Loucy (cell line): ENCODE results near the gene MLLT10.

Source experiments
- H2AFZ ChIP-seq: fragments of 200-600 bp; sonication (generic); 2 replicates; pipeline ENCODE4 v1.6.0; 2016; ENCODE audit warnings: antibody characterized with exemption, mild to moderate bottlenecking, low read length, moderate library complexity
- H3F3A ChIP-seq: fragments of 200-600 bp; 2 replicates; pipeline ENCODE4 v1.6.0; 2016; ENCODE audit warnings: antibody characterized with exemption, low read depth, mild to moderate bottlenecking
- H3K27me3 ChIP-seq: fragments of 200-600 bp; sonication (generic); 2 replicates; pipeline ENCODE4 v1.6.1; 2014; ENCODE audit warnings: low read length, mild to moderate bottlenecking; ENCODE audit not compliant: insufficient read depth, poor library complexity, severe bottlenecking
- H3K36me3 ChIP-seq: fragments of 200-600 bp; sonication (generic); 2 replicates; pipeline ENCODE4 v1.6.1; 2016; ENCODE audit warnings: low read length; ENCODE audit not compliant: insufficient read depth
- H3K4me1 ChIP-seq: fragments of 200-600 bp; sonication (generic); 2 replicates; pipeline ENCODE4 v1.5.1; 2014; ENCODE audit warnings: low read length, mild to moderate bottlenecking; ENCODE audit not compliant: insufficient read depth, poor library complexity, severe bottlenecking
- H3K4me2 ChIP-seq: fragments of 200-600 bp; sonication (generic); 2 replicates; pipeline ENCODE4 v1.6.0; 2014; ENCODE audit warnings: antibody characterized with exemption, low read length, low read depth, mild to moderate bottlenecking; ENCODE audit not compliant: poor library complexity, severe bottlenecking
- H3K4me3 ChIP-seq: fragments of 200-600 bp; sonication (generic); 2 replicates; pipeline ENCODE4 v1.5.1; 2014; ENCODE audit warnings: low read length, mild to moderate bottlenecking, mixed read lengths; ENCODE audit not compliant: poor library complexity, severe bottlenecking
- H3K79me2 ChIP-seq: fragments of 200-600 bp; sonication (generic); 2 replicates; pipeline ENCODE4 v1.6.1; 2014; ENCODE audit warnings: low read length; ENCODE audit not compliant: insufficient read depth
- H3K9ac ChIP-seq: fragments of 200-600 bp; sonication (generic); 2 replicates; pipeline ENCODE4 v1.6.0; 2014; ENCODE audit warnings: mild to moderate bottlenecking, low read depth, low read length, moderate library complexity; ENCODE audit not compliant: poor library complexity, severe bottlenecking
- H3K9me2 ChIP-seq: fragments of 200-600 bp; sonication (generic); replicated peaks from 2 replicates; pipeline ENCODE4 v1.6.1; 2016; ENCODE audit warnings: low read depth, low read length, mixed read lengths
- H3K9me3 ChIP-seq: fragments of 200-600 bp; sonication (generic); 2 replicates; pipeline ENCODE4 v1.6.1; 2014; ENCODE audit warnings: mild to moderate bottlenecking, antibody characterized with exemption, low read length, low read depth; ENCODE audit not compliant: insufficient read depth
- H4K20me1 ChIP-seq: fragments of 200-600 bp; sonication (generic); 2 replicates; pipeline ENCODE4 v1.6.0; 2014; ENCODE audit warnings: antibody characterized with exemption, low read length, mild to moderate bottlenecking; ENCODE audit not compliant: insufficient read depth, poor library complexity, severe bottlenecking
- CTCF ChIP-seq: fragments of 200-600 bp; sonication (generic); conservative IDR thresholded peaks from 2 replicates; pipeline ENCODE4 v1.5.1; 2014; ENCODE audit warnings: mild to moderate bottlenecking, antibody characterized with exemption, low read length
- EZH2phosphoT487 ChIP-seq: fragments of 200-600 bp; IDR thresholded peaks from 2 replicates; pipeline ENCODE4 v1.6.1; 2018; ENCODE audit warnings: antibody characterized with exemption, mild to moderate bottlenecking, moderate library complexity, borderline replicate concordance

The MLLT10 gene

DNA sequence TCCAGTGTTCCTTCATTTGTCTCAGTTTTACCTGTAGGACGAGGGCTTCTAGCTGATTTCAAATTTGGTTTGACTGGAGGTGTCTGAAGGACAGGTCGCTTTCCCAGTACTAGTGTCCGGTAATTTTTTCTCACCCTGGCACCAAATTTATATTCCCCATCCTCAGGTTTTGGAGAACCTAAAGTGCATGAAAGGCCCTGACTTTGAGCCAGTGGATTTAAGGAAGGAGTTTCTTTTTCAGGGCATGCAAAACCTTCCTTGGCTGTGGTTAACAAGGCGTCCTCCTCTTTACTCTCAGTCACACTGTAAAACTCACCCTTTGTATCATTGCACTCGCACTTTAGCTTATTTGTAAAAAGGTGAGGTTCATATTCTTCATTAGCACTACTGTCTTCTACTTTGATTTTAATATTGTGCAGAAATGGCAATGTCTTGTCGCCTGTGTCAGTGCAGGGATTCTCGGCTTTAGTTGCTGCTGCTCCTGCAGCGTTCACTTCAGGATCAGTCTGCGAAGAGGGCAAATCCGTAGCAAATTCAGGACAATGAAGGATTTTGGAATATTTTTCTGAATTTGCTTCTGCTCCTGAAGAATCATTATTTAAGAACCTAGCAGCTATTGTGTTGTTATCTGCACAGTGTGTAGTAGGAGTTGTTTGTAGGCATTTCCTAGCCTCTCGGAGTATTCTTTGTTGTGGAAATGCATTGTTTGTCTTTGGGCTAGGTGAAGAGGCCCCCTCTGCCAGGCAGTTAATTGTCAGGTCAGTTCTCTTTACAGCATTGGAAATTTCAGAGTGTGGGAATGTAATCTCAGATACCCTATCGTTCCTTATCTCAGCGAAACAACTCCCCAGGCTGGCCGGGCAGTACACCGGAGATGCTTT, 18.4 kb upstream of the MLLT10 start:
- Histone ChIP-seq H3K4me2 (peak overlapping the region; percentile 67), H3K9me3 (no peaks in the 10 kb centered on the region), H3F3A (no peaks in the 10 kb centered on the region), H3K36me3 (no peaks in the 10 kb centered on the region), H3K27me3 (no peaks in the 10 kb centered on the region), H4K20me1 (peaks cover 4% of the 10 kb centered on the region), H3K4me1 (peaks cover 16% of the 10 kb centered on the region), H3K4me3 (peak overlapping the region; percentile 74), H3K9ac (peak overlapping the region; percentile 65), H3K79me2 (peaks cover 33% of the 10 kb centered on the region; the same call in 1 of the 2 replicates), H2AFZ (no peak overlapping the region), H3K9me2 (no peaks in the 10 kb centered on the region)
- TF ChIP-seq CTCF (no peak), EZH2phosphoT487 (no peak)

- H3F3A ChIP-seq, result 0 out of 2 replicates have a peak, but pooled peaks cover 3% of the 10 kb centered on the region
- TF ChIP-seq CTCF, result no peak
- no peak for TF ChIP-seq EZH2phosphoT487
Observed at GRCh38 chr10:21516242-21517131, 17.5 kb upstream of the MLLT10 start.

GRCh38 chr10:21517134-21518031, 16.6 kb upstream of the MLLT10 start:
- H3K9me2 ChIP-seq, result no peaks in the 10 kb centered on the region
- peak overlapping the region; percentile 75 for H3K9ac ChIP-seq
- H3K79me2 ChIP-seq, result peaks cover 33% of the 10 kb centered on the region; the same call in 1 of the 2 replicates
- 0 out of 2 replicates have a peak, but pooled peaks cover 4% of the 10 kb centered on the region for H3F3A ChIP-seq
- H3K4me2 ChIP-seq, result peak overlapping the region; percentile 89
- no peaks in the 10 kb centered on the region for H3K9me3 ChIP-seq
- peaks cover 16% of the 10 kb centered on the region for H3K4me1 ChIP-seq
- peak overlapping the region; percentile 83 for H3K4me3 ChIP-seq
- peaks cover 4% of the 10 kb centered on the region for H4K20me1 ChIP-seq
- TF ChIP-seq EZH2phosphoT487 (no peak), CTCF (no peak)
- H3K27me3 ChIP-seq, result no peaks in the 10 kb centered on the region
- no peaks in the 10 kb centered on the region for H3K36me3 ChIP-seq
- H2AFZ ChIP-seq, result peak overlapping the region; percentile 71

More at GRCh38 chr10:21516242-21517131, 17.5 kb upstream of the MLLT10 start:
- Histone ChIP-seq H3K4me2 (peak overlapping the region; percentile 67), H3K4me3 (peak overlapping the region; percentile 83), H3K9ac (peak overlapping the region; percentile 65), H3K9me3 (no peaks in the 10 kb centered on the region), H3K79me2 (peaks cover 33% of the 10 kb centered on the region; the same call in 1 of the 2 replicates), H2AFZ (peak overlapping the region; percentile 25; the same call in 1 of the 2 replicates), H4K20me1 (peaks cover 4% of the 10 kb centered on the region), H3K9me2 (no peaks in the 10 kb centered on the region), H3K36me3 (no peaks in the 10 kb centered on the region), H3K4me1 (peaks cover 16% of the 10 kb centered on the region), H3K27me3 (no peaks in the 10 kb centered on the region)
